Measurements from ENCODE around the gene LRRC61.

GRCh38 chr7:150355666-150356059 lies 32.5 kb downstream of the LRRC61 start:
- TF ChIP-seq GABPA (IDR thresholded peaks at IDR 0.05; ENCODE audit: low read depth) (no peak), POLR2AphosphoS5 (IDR thresholded peaks at IDR 0.05; ENCODE audit: low read depth, low read length) (no peak), RFX5 (IDR thresholded peaks at IDR 0.05; ENCODE audit: low read length) (no peak), FOXJ3 (CRISPR knock-in tag; IDR thresholded peaks at IDR 0.05) (no peak), EZH2phosphoT487 (IDR thresholded peaks at IDR 0.05; ENCODE audit: borderline replicate concordance, low read depth) (no peak), TCF12 (IDR thresholded peaks at IDR 0.05) (no peak), RAD21 (IDR thresholded peaks at IDR 0.05; ENCODE audit: low read length) (no peak)
- TF ChIP-seq, protein P1, sequence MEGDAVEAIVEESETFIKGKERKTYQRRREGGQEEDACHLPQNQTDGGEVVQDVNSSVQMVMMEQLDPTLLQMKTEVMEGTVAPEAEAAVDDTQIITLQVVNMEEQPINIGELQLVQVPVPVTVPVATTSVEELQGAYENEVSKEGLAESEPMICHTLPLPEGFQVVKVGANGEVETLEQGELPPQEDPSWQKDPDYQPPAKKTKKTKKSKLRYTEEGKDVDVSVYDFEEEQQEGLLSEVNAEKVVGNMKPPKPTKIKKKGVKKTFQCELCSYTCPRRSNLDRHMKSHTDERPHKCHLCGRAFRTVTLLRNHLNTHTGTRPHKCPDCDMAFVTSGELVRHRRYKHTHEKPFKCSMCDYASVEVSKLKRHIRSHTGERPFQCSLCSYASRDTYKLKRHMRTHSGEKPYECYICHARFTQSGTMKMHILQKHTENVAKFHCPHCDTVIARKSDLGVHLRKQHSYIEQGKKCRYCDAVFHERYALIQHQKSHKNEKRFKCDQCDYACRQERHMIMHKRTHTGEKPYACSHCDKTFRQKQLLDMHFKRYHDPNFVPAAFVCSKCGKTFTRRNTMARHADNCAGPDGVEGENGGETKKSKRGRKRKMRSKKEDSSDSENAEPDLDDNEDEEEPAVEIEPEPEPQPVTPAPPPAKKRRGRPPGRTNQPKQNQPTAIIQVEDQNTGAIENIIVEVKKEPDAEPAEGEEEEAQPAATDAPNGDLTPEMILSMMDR (IDR thresholded peaks at IDR 0.05): no peak
- TF ChIP-seq, protein P2, sequence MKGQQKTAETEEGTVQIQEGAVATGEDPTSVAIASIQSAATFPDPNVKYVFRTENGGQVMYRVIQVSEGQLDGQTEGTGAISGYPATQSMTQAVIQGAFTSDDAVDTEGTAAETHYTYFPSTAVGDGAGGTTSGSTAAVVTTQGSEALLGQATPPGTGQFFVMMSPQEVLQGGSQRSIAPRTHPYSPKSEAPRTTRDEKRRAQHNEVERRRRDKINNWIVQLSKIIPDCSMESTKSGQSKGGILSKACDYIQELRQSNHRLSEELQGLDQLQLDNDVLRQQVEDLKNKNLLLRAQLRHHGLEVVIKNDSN (IDR thresholded peaks at IDR 0.05; ENCODE audit: borderline replicate concordance, low read depth): no peak
- TF ChIP-seq, protein P3, sequence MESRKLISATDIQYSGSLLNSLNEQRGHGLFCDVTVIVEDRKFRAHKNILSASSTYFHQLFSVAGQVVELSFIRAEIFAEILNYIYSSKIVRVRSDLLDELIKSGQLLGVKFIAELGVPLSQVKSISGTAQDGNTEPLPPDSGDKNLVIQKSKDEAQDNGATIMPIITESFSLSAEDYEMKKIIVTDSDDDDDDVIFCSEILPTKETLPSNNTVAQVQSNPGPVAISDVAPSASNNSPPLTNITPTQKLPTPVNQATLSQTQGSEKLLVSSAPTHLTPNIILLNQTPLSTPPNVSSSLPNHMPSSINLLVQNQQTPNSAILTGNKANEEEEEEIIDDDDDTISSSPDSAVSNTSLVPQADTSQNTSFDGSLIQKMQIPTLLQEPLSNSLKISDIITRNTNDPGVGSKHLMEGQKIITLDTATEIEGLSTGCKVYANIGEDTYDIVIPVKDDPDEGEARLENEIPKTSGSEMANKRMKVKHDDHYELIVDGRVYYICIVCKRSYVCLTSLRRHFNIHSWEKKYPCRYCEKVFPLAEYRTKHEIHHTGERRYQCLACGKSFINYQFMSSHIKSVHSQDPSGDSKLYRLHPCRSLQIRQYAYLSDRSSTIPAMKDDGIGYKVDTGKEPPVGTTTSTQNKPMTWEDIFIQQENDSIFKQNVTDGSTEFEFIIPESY (IDR thresholded peaks at IDR 0.05; ENCODE audit: borderline replicate concordance, low read depth): no peak
